WTC11 (cell line): ENCODE results near the gene CD2. TPM values are rescaled to one million over a fixed set of nuclear protein-coding genes. Genes with fewer than 3 reads are reported as not detected.

Experiments used
- ATAC-seq: fragments of 200-7000 bp; cut with Tn5 transposase; 2 replicates; pipeline ENCODE4 v1.10.0; 2021; ENCODE audit warnings: mild to moderate bottlenecking, moderate library complexity
- CTCF ChIA-PET: fragments of 300-600 bp; sonication (Branson Sonifier 250); formaldehyde crosslinking; loops from one replicate; lab custom pipeline; 2021; ENCODE audit warnings: antibody characterized with exemption; lab: Charles Lee
- POLR2A ChIA-PET: fragments of 350-600 bp; sonication (Branson Sonifier 250); formaldehyde crosslinking; loops from one replicate; lab custom pipeline; 2021; ENCODE audit warnings: antibody characterized with exemption; lab: Charles Lee
- DNase-seq: peaks from one replicate; pipeline ENCODE4 v3.0.0; 2021; ENCODE audit warnings: low spot score
- H3K27ac Mint-ChIP-seq: 2 replicates; pipeline ENCODE4 v1.8.0; 2021; ENCODE audit warnings: mixed read lengths
- H3K27me3 Mint-ChIP-seq: 2 replicates; pipeline ENCODE4 v1.8.0; 2021; ENCODE audit warnings: low read depth, mild to moderate bottlenecking, moderate library complexity, mixed read lengths
- H3K36me3 Mint-ChIP-seq: 2 replicates; pipeline ENCODE4 v1.8.0; 2021; ENCODE audit warnings: mixed read lengths
- H3K4me1 Mint-ChIP-seq: 2 replicates; pipeline ENCODE4 v1.8.0; 2022; ENCODE audit warnings: mixed read lengths
- H3K4me3 Mint-ChIP-seq: 2 replicates; pipeline ENCODE4 v1.8.0; 2021; ENCODE audit warnings: mild to moderate bottlenecking, moderate library complexity, mixed read lengths
- H3K9me3 Mint-ChIP-seq: 2 replicates; pipeline ENCODE4 v1.8.0; 2021; ENCODE audit warnings: mixed read lengths
- CBFB ChIP-seq: sonication (generic); formaldehyde crosslinking; IDR thresholded peaks from 2 replicates; pipeline ENCODE4 v1.8.1; 2022; ENCODE audit warnings: mild to moderate bottlenecking, low read depth, missing genetic modification reagents
- ELF4 ChIP-seq: sonication (generic); formaldehyde crosslinking; IDR thresholded peaks from 2 replicates; pipeline ENCODE4 v1.8.1; 2022; ENCODE audit warnings: low read depth, mild to moderate bottlenecking, moderate library complexity, missing genetic modification reagents
- ETV6 ChIP-seq: sonication (generic); formaldehyde crosslinking; IDR thresholded peaks from 2 replicates; pipeline ENCODE4 v1.8.1; 2022; ENCODE audit warnings: mild to moderate bottlenecking, missing genetic modification reagents
- JUN ChIP-seq: sonication (generic); formaldehyde crosslinking; IDR thresholded peaks from 2 replicates; pipeline ENCODE4 v1.8.0; 2023; ENCODE audit warnings: mild to moderate bottlenecking, missing genetic modification reagents
- NFE2L1 ChIP-seq: sonication (generic); formaldehyde crosslinking; IDR thresholded peaks from 2 replicates; pipeline ENCODE4 v1.8.1; 2023; ENCODE audit warnings: missing genetic modification reagents
- NR2C2 ChIP-seq: sonication (generic); formaldehyde crosslinking; IDR thresholded peaks from 2 replicates; pipeline ENCODE4 v1.8.0; 2022; ENCODE audit warnings: mild to moderate bottlenecking, missing genetic modification reagents
- NR3C1 ChIP-seq: sonication (generic); formaldehyde crosslinking; conservative IDR thresholded peaks from 2 replicates; pipeline ENCODE4 v1.8.1; 2023; ENCODE audit warnings: low read depth, mild to moderate bottlenecking, missing genetic modification reagents
- PRRX2 ChIP-seq: fragments of 250-450 bp; sonication (Bioruptor Pico); IDR thresholded peaks from 2 replicates; pipeline ENCODE4 v1.8.0; 2021; ENCODE audit warnings: mild to moderate bottlenecking
- SOX15 ChIP-seq: fragments of 250-450 bp; sonication (Bioruptor Pico); IDR thresholded peaks from 2 replicates; pipeline ENCODE4 v1.9.0; 2021; ENCODE audit warnings: mild to moderate bottlenecking
- TEAD1 ChIP-seq: sonication (generic); formaldehyde crosslinking; IDR thresholded peaks from 2 replicates; pipeline ENCODE4 v1.8.0; 2022; ENCODE audit warnings: mild to moderate bottlenecking, missing genetic modification reagents
- ZNF121 ChIP-seq: sonication (generic); formaldehyde crosslinking; IDR thresholded peaks from 2 replicates; pipeline ENCODE4 v1.8.0; 2023; ENCODE audit warnings: missing genetic modification reagents
- ZNF219 ChIP-seq: sonication (generic); formaldehyde crosslinking; IDR thresholded peaks from 2 replicates; pipeline ENCODE4 v1.8.0; 2023; ENCODE audit warnings: missing genetic modification reagents, mild to moderate bottlenecking, borderline replicate concordance
- total RNA-seq: library from RNA; stranded (reverse); gene quantifications from 3 replicates; pipeline ENCODE4 v1.2.3, GENCODE V29; 2021
- TF ChIP-seq, protein P1 (sequence below): sonication (generic); formaldehyde crosslinking; IDR thresholded peaks from 2 replicates; pipeline ENCODE4 v1.8.1; 2023; ENCODE audit warnings: mild to moderate bottlenecking, moderate library complexity, missing genetic modification reagents
- TF ChIP-seq, protein P2 (sequence below): fragments of 250-450 bp; sonication (Bioruptor Pico); IDR thresholded peaks from 2 replicates; pipeline ENCODE4 v1.8.0; 2021; ENCODE audit warnings: mild to moderate bottlenecking
- TF ChIP-seq, protein P3 (sequence below): sonication (generic); formaldehyde crosslinking; IDR thresholded peaks from 2 replicates; pipeline ENCODE4 v1.8.1; 2022; ENCODE audit warnings: low read depth, mild to moderate bottlenecking, moderate library complexity, missing genetic modification reagents, borderline replicate concordance
- TF ChIP-seq, protein P4 (sequence below): sonication (generic); formaldehyde crosslinking; IDR thresholded peaks from 2 replicates; pipeline ENCODE4 v1.8.1; 2022; ENCODE audit warnings: missing genetic modification reagents, borderline replicate concordance
- TF ChIP-seq, protein P5 (sequence below): sonication (generic); formaldehyde crosslinking; IDR thresholded peaks from 2 replicates; pipeline ENCODE4 v1.8.1; 2023; ENCODE audit warnings: mild to moderate bottlenecking, missing genetic modification reagents
- TF ChIP-seq, protein P6 (sequence below): fragments of 250-450 bp; sonication (Bioruptor Pico); IDR thresholded peaks from 2 replicates; pipeline ENCODE4 v1.9.0; 2021; ENCODE audit warnings: moderate library complexity, mild to moderate bottlenecking, inconsistent platforms, borderline replicate concordance
- TF ChIP-seq, protein P7 (sequence below): fragments of 250-450 bp; sonication (Bioruptor Pico); IDR thresholded peaks from 2 replicates; pipeline ENCODE4 v1.9.0; 2021; ENCODE audit warnings: mild to moderate bottlenecking
- TF ChIP-seq, protein P8 (sequence below): sonication (generic); formaldehyde crosslinking; IDR thresholded peaks from 2 replicates; pipeline ENCODE4 v1.8.1; 2022; ENCODE audit warnings: mild to moderate bottlenecking, missing genetic modification reagents, moderate library complexity, borderline replicate concordance
- TF ChIP-seq, protein P9 (sequence below): fragments of 250-450 bp; sonication (Bioruptor Pico); IDR thresholded peaks from 2 replicates; pipeline ENCODE4 v1.9.0; 2021; ENCODE audit warnings: mild to moderate bottlenecking

CD2 gene
- total RNA-seq, 1 experiment from 2014 or later: 0.13 TPM

DNA sequence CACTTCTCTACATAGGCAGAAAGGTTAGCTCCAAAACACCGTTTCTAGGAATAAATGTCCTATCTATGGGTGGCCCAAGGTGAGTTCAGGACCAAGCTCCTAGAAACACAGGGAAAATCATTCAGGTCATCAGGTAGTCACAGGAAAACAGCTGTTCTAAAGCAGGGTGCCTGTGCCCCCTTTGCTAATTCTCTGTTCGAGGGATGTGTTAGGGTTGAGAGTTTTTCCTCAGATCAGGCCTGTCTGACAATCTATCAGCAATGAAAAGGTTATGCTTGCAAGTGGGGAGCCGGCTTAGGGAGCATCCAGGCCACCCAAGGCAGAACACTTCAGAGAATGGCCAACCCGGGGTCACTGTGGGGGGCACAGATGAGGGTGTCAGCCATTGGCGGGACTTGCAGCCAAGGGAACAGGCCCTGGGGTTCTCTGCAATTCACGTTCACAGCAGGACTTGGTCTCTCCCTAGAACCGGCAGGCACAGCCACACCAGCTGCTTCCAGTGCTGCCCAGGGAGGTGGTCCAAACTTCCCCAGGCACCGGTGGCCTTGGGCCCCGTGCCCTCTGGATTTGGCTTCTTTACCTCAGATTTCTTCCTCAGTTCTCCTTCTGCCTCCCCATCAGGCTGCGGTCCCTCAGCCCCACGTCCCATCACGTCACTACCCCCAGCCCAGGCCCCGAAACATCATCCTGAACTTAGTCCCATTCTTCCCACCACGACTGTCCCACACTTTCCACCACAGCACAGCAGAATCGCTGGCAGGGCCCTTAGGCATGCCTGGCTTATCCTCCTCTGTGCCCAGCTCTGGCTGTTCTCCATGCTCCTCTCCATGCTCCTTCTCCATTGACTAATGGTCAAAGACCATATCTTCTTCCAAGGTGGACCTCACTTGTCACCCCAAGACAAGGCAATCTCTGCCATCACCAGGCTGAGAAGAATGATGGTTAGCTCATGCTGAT, 11.0 kb downstream of the CD2 start:
- POLR2A ChIA-PET: no interaction called here
- Mint-ChIP-seq H3K9me3 (peaks cover 13% of the 10 kb centered on the region; the same call in 1 of the 2 replicates), H3K36me3 (no peaks in the 10 kb centered on the region), H3K27ac (no peak overlapping the region), H3K4me1 (peaks cover 13% of the 10 kb centered on the region), H3K27me3 (no peaks in the 10 kb centered on the region), H3K4me3 (no peak overlapping the region)
- DNase-seq (no peak), ATAC-seq (no peak)
- CTCF ChIA-PET: interaction anchor here (0.7 to 3.1 kb wide), 9 partner anchors 9 to 244 kb away, joined by 3 to 11 read pairs (median 6); partner anchors contain the start of gene CD2
- no peak for TF ChIP-seq ETV6
- TF ChIP-seq, protein P1, sequence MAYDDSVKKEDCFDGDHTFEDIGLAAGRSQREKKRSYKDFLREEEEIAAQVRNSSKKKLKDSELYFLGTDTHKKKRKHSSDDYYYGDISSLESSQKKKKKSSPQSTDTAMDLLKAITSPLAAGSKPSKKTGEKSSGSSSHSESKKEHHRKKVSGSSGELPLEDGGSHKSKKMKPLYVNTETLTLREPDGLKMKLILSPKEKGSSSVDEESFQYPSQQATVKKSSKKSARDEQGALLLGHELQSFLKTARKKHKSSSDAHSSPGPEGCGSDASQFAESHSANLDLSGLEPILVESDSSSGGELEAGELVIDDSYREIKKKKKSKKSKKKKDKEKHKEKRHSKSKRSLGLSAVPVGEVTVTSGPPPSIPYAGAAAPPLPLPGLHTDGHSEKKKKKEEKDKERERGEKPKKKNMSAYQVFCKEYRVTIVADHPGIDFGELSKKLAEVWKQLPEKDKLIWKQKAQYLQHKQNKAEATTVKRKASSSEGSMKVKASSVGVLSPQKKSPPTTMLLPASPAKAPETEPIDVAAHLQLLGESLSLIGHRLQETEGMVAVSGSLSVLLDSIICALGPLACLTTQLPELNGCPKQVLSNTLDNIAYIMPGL (CRISPR knock-in tag): no peak
- TF ChIP-seq CBFB (CRISPR knock-in tag): no peak
- TF ChIP-seq SOX15 (CRISPR knock-in tag): no peak
- no peak for TF ChIP-seq NR2C2 (CRISPR knock-in tag)
- no peak for TF ChIP-seq TEAD1
- TF ChIP-seq NFE2L1: no peak
- TF ChIP-seq, protein P2, sequence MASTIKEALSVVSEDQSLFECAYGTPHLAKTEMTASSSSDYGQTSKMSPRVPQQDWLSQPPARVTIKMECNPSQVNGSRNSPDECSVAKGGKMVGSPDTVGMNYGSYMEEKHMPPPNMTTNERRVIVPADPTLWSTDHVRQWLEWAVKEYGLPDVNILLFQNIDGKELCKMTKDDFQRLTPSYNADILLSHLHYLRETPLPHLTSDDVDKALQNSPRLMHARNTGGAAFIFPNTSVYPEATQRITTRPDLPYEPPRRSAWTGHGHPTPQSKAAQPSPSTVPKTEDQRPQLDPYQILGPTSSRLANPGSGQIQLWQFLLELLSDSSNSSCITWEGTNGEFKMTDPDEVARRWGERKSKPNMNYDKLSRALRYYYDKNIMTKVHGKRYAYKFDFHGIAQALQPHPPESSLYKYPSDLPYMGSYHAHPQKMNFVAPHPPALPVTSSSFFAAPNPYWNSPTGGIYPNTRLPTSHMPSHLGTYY (CRISPR knock-in tag): no peak
- TF ChIP-seq ZNF219: no peak
- TF ChIP-seq, protein P3, sequence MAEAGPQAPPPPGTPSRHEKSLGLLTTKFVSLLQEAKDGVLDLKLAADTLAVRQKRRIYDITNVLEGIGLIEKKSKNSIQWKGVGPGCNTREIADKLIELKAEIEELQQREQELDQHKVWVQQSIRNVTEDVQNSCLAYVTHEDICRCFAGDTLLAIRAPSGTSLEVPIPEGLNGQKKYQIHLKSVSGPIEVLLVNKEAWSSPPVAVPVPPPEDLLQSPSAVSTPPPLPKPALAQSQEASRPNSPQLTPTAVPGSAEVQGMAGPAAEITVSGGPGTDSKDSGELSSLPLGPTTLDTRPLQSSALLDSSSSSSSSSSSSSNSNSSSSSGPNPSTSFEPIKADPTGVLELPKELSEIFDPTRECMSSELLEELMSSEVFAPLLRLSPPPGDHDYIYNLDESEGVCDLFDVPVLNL (CRISPR knock-in tag): no peak
- TF ChIP-seq PRRX2: no peak
- TF ChIP-seq, protein P4, sequence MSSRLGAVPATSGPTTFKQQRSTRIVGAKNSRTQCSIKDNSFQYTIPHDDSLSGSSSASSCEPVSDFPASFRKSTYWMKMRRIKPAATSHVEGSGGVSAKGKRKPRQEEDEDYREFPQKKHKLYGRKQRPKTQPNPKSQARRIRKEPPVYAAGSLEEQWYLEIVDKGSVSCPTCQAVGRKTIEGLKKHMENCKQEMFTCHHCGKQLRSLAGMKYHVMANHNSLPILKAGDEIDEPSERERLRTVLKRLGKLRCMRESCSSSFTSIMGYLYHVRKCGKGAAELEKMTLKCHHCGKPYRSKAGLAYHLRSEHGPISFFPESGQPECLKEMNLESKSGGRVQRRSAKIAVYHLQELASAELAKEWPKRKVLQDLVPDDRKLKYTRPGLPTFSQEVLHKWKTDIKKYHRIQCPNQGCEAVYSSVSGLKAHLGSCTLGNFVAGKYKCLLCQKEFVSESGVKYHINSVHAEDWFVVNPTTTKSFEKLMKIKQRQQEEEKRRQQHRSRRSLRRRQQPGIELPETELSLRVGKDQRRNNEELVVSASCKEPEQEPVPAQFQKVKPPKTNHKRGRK (CRISPR knock-in tag): no peak

DNA sequence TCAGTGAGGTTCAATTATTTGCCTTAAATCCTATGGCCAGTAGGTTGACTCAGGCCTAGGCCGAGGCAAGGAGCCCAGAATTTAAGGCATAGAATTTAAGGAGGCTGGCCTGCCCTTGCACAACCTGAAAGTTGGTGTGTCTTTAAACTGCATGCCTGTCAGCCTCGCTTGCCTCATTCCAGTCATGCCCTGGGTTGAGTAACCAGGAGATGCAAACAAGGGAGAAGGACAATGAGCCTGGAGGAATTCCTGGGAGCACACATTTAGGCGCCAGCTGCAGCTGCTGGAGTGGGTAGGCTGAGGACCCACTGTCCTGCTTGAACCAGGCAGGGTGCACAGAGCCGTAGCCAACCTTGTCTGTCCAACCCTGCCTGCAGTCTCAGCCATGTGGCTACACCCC, 11.7 kb downstream of the CD2 start:
- ChIA-PET POLR2A (no interaction called here), CTCF (interaction anchor here (1.1 kb wide), 2 partner anchors 116 to 191 kb away, joined by 3 read pairs; no protein-coding TSS in a partner anchor)
- Mint-ChIP-seq H3K4me3 (no peak overlapping the region), H3K27me3 (no peaks in the 10 kb centered on the region), H3K4me1 (peaks cover 13% of the 10 kb centered on the region), H3K36me3 (no peaks in the 10 kb centered on the region), H3K27ac (no peak overlapping the region), H3K9me3 (peaks cover 13% of the 10 kb centered on the region; the same call in 1 of the 2 replicates)
- DNase-seq (no peak), ATAC-seq (no peak)
- TF ChIP-seq, protein P5, sequence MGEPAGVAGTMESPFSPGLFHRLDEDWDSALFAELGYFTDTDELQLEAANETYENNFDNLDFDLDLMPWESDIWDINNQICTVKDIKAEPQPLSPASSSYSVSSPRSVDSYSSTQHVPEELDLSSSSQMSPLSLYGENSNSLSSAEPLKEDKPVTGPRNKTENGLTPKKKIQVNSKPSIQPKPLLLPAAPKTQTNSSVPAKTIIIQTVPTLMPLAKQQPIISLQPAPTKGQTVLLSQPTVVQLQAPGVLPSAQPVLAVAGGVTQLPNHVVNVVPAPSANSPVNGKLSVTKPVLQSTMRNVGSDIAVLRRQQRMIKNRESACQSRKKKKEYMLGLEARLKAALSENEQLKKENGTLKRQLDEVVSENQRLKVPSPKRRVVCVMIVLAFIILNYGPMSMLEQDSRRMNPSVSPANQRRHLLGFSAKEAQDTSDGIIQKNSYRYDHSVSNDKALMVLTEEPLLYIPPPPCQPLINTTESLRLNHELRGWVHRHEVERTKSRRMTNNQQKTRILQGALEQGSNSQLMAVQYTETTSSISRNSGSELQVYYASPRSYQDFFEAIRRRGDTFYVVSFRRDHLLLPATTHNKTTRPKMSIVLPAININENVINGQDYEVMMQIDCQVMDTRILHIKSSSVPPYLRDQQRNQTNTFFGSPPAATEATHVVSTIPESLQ (CRISPR knock-in tag): no peak
- no peak for TF ChIP-seq NR3C1
- TF ChIP-seq, protein P6, sequence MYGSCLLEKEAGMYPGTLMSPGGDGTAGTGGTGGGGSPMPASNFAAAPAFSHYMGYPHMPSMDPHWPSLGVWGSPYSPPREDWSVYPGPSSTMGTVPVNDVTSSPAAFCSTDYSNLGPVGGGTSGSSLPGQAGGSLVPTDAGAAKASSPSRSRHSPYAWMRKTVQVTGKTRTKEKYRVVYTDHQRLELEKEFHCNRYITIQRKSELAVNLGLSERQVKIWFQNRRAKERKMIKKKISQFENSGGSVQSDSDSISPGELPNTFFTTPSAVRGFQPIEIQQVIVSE (CRISPR knock-in tag): no peak
- no peak for TF ChIP-seq JUN (CRISPR knock-in tag)
- TF ChIP-seq, protein P7, sequence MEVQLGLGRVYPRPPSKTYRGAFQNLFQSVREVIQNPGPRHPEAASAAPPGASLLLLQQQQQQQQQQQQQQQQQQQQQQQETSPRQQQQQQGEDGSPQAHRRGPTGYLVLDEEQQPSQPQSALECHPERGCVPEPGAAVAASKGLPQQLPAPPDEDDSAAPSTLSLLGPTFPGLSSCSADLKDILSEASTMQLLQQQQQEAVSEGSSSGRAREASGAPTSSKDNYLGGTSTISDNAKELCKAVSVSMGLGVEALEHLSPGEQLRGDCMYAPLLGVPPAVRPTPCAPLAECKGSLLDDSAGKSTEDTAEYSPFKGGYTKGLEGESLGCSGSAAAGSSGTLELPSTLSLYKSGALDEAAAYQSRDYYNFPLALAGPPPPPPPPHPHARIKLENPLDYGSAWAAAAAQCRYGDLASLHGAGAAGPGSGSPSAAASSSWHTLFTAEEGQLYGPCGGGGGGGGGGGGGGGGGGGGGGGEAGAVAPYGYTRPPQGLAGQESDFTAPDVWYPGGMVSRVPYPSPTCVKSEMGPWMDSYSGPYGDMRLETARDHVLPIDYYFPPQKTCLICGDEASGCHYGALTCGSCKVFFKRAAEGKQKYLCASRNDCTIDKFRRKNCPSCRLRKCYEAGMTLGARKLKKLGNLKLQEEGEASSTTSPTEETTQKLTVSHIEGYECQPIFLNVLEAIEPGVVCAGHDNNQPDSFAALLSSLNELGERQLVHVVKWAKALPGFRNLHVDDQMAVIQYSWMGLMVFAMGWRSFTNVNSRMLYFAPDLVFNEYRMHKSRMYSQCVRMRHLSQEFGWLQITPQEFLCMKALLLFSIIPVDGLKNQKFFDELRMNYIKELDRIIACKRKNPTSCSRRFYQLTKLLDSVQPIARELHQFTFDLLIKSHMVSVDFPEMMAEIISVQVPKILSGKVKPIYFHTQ: no peak
- TF ChIP-seq, protein P8, sequence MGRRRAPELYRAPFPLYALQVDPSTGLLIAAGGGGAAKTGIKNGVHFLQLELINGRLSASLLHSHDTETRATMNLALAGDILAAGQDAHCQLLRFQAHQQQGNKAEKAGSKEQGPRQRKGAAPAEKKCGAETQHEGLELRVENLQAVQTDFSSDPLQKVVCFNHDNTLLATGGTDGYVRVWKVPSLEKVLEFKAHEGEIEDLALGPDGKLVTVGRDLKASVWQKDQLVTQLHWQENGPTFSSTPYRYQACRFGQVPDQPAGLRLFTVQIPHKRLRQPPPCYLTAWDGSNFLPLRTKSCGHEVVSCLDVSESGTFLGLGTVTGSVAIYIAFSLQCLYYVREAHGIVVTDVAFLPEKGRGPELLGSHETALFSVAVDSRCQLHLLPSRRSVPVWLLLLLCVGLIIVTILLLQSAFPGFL: no peak
- no peak for TF ChIP-seq NR2C2 (CRISPR knock-in tag)
- TF ChIP-seq, protein P9, sequence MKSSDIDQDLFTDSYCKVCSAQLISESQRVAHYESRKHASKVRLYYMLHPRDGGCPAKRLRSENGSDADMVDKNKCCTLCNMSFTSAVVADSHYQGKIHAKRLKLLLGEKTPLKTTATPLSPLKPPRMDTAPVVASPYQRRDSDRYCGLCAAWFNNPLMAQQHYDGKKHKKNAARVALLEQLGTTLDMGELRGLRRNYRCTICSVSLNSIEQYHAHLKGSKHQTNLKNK: no peak
- TF ChIP-seq ZNF121: no peak
- TF ChIP-seq ELF4: no peak
